NK-92 (cell line): ENCODE results near the gene CNTNAP2.

Source experiments
- DNase-seq: peaks from one replicate; lab custom pipeline; 2025; ENCODE audit not compliant: unreplicated experiment; lab: John Stamatoyannopoulos, UW

CNTNAP2 gene

GRCh38 chr7:148108381-148108780, 1991.8 kb downstream of the CNTNAP2 start:
- DNase-seq = no peak

- DNase-seq = no peak
These were observed 1993.7 kb downstream of the CNTNAP2 start for GRCh38 chr7:148110097-148110868.

DNA sequence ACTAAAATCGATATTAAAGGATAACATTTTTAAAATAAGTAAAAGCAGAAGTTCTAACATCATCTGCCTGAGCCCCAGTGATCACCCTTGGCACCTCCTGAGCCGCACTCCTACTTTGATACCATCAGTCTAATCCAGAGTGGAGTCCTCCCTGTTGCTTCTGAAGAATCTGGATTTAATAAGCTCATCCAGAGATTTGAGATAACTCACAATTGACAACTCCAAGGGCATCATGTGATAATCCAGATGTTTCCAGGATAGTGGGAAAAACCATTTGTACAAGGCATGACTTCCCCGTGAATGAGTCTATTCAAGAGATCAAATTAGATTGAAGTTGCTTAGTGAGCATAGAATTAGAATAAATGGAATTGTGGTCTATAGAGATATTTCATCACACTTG, 1998.2 kb downstream of the CNTNAP2 start:
- DNase-seq = no peak

DNA sequence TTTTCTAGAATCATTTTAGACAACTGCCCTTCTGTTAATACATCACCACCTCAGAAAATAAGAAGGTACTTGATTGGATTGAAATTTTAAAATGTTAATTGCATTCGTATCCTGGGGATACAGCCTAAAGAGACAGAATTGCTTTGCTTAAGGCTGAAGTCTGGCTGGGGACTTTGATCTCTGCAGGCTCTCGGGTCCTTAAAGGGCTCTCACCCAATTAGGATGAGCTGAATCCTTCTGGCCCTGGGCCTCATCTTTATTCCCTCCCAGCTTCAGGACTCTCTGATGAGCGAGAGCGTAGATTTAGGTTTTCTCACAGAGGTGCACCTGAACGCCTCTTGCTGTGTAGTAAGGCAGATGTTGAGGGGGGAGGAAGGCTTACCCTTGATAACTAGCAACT, 1998.7 kb downstream of the CNTNAP2 start:
- DNase-seq = no peak

DNA sequence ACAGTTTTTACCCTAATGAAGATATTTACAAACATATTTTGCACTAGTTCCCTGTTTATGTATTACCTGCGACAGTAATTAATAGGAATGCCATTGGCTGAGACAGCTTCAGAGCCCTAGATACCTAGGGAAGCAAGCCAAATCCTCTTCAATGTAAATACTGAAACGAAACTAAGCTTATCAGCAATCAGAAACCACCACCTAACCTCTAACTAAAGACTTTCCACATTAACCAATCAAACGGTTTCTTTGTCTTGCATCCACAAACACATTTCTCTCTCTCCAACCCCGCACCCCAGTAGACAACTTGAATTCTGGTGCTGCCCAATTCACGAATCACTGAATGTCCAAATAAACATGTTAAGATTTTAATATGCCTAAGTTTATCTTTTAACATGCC, 1999.6 kb downstream of the CNTNAP2 start:
- no peak for DNase-seq

- DNase-seq = no peak
These were observed 2000.3 kb downstream of the CNTNAP2 start for GRCh38 chr7:148116829-148117403.

GRCh38 chr7:148118371-148118770, 2001.8 kb downstream of the CNTNAP2 start:
- DNase-seq = no peak

GRCh38 chr7:148121401-148121800, 2004.8 kb downstream of the CNTNAP2 start:
- DNase-seq = no peak

- DNase-seq = no peak
These were observed 2005.2 kb downstream of the CNTNAP2 start for GRCh38 chr7:148121847-148122246.

- DNase-seq = no peak
These were observed 2007.9 kb downstream of the CNTNAP2 start for GRCh38 chr7:148124477-148124876.

DNA sequence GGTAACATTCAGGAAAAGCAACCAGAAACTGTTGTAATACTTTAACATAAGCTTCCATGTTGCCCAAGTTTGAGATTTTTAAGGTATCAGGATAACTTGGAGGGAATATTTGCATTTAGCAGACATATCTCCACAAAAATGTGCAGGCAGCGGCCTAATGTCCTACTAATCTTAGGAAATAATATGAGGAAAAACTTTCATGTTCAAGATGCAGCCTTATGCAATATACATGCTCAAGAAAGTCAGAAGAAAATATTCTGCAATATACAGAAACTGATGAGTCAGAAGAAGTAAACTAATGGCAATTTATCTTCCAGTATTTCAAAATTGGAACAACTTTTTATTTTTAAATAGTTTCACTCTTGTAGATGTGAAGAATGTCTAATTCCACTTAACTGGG, 2010.8 kb downstream of the CNTNAP2 start:
- no peak for DNase-seq

DNA sequence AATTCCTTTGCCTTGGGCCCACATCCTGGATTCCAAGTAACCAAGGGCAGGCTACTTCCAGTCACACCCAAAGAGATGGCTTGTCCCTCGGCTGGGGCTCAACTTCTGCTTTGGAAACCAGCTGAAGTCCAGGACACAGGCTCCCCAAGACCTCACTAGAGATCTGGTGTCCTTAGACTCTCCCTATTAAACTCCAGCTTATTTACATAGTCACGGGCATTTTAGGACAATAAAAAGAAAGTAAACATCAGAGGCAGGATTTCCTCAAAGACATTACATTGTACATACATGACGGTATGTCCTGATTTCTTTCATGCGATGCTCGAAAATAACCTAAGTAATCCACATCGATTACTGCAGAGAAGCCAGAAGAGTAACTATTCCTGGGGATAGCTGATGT, 2012.4 kb downstream of the CNTNAP2 start:
- no peak for DNase-seq

GRCh38 chr7:148135116-148135515, 2018.5 kb downstream of the CNTNAP2 start:
- no peak for DNase-seq

DNA sequence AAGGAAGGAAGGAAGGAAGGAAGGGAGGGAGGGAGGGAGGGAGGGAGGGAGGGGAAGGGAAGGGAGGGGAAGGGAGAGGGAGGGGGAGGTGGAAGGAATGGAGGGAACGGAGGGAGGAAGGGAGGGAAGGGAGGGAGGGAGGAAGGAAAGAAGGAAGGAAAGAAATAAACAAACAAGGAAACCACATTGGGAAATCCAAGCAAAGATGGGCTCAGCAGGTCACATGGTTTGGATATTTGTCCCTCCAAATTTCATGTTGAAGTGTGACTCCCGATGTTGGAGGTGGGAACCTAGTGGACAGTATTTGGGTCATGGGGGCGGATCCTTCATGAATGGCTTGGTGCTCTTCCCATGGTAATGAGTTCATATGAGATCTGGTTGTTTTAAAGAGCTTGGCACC, 2019.4 kb downstream of the CNTNAP2 start:
- DNase-seq = no peak

GRCh38 chr7:148142660-148143248, 2026.2 kb downstream of the CNTNAP2 start:
- no peak for DNase-seq

GRCh38 chr7:148144827-148145226, 2028.2 kb downstream of the CNTNAP2 start:
- DNase-seq = no peak

- no peak for DNase-seq
These were observed 2029.7 kb downstream of the CNTNAP2 start for GRCh38 chr7:148146346-148146745.

- no peak for DNase-seq
These were observed 2030.8 kb downstream of the CNTNAP2 start for GRCh38 chr7:148147438-148147837.

DNA sequence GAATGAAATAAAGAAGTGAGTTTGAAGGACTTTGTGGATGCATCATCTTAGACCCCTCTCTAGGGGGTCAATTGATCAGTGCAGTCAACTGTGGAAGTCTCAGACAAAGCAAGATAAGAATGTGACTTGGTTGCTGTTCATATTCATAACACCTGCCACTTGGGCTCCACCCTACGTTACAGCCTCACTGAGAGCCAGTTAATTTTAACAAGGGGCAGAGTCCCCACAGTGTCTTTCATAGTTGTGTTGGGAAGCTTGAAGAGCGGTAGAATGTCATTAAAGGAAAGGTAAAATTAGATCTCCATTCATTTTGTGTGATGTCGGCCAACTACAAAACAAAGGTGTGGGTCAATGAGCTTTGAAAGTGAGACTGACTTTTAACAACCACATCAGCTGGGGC, 2031.9 kb downstream of the CNTNAP2 start:
- no peak for DNase-seq

DNA sequence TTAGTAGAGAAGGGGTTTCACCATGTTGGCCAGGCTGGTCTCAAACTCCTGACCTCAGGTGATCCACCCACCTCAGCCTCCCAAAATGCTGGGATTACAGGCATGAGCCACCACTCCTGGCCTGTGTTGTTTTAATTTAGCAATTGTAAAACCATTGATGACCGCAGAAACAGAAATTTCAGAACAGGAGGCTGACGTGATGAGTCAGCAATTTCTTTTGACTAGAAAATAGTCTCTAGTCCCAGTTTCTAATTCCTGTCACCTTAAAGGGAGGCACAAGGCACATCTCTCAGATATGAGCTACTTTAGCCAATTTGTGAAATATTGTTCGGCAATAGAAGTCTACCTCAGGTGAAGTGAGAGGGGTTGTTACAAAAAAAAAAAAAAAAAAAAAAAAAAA, 2033.1 kb downstream of the CNTNAP2 start:
- no peak for DNase-seq

GRCh38 chr7:148151778-148152177, 2035.2 kb downstream of the CNTNAP2 start:
- no peak for DNase-seq

GRCh38 chr7:148153616-148154284, 2037.1 kb downstream of the CNTNAP2 start:
- DNase-seq = no peak
